Nephron progenitor cell (in vitro differentiated cells): Measurements from ENCODE around the gene MAST4.

Source experiments
- DNase-seq: peaks from one replicate; pipeline ENCODE4 v3.0.0; 2021
- H3K27ac Mint-ChIP-seq: 2 replicates; pipeline ENCODE4 v1.8.0; 2021; ENCODE audit warnings: mild to moderate bottlenecking, moderate library complexity, mixed read lengths
- H3K27me3 Mint-ChIP-seq: 2 replicates; pipeline ENCODE4 v1.8.0; 2021; ENCODE audit warnings: mild to moderate bottlenecking, low read depth, mixed read lengths; ENCODE audit not compliant: poor library complexity
- H3K36me3 Mint-ChIP-seq: 2 replicates; pipeline ENCODE4 v1.8.0; 2021; ENCODE audit warnings: low read depth, mixed read lengths
- H3K4me1 Mint-ChIP-seq: 2 replicates; pipeline ENCODE4 v1.8.0; 2021; ENCODE audit warnings: mixed read lengths
- H3K4me3 Mint-ChIP-seq: 2 replicates; pipeline ENCODE4 v1.8.0; 2021; ENCODE audit warnings: mild to moderate bottlenecking, moderate library complexity, mixed read lengths
- H3K9me3 Mint-ChIP-seq: 2 replicates; pipeline ENCODE4 v1.8.0; 2021; ENCODE audit warnings: mild to moderate bottlenecking, moderate library complexity, mixed read lengths
- TF ChIP-seq, protein P1 (sequence below): fragments of 200-600 bp; sonication (generic); IDR thresholded peaks from 2 replicates; pipeline ENCODE4 v1.5.0; 2021; ENCODE audit warnings: antibody characterized with exemption

Gene MAST4

DNA sequence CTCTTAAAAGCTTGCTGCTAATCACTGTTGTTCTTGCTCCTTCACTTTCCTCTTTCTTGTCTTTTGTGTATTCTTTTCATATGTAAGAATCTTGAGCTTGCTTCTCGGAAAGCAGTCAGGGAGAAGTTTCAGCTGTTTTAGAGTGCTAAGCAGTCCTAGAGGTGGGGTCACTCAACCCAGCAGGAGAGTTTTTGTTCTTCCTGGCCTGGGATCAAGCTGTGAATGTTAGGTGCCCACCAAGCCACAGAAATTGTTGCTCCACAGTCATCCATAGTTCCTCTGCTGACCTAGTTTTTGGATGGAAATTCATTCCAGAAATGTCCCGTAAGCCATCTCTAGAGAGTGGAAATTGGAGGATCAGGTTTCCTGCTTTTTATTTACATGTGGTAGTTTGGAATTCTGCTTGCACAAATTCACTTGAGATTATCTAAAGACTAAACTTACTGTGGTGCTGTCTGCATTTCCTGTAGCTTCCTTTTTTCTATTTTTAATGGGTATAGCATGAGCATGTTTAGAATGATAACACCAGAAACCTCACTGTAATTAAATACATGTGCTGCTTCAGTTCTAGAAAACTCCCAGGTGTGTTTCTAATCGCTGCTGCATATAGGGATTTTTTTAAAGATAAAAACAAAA, 108.7 kb downstream of the MAST4 start:
- Mint-ChIP-seq H3K27me3 (peaks cover 17% of the 10 kb centered on the region), H3K4me1 (peaks cover 8% of the 10 kb centered on the region), H3K27ac (no peak overlapping the region), H3K9me3 (no peaks in the 10 kb centered on the region), H3K4me3 (no peak overlapping the region), H3K36me3 (no peaks in the 10 kb centered on the region)
- TF ChIP-seq, protein P1, sequence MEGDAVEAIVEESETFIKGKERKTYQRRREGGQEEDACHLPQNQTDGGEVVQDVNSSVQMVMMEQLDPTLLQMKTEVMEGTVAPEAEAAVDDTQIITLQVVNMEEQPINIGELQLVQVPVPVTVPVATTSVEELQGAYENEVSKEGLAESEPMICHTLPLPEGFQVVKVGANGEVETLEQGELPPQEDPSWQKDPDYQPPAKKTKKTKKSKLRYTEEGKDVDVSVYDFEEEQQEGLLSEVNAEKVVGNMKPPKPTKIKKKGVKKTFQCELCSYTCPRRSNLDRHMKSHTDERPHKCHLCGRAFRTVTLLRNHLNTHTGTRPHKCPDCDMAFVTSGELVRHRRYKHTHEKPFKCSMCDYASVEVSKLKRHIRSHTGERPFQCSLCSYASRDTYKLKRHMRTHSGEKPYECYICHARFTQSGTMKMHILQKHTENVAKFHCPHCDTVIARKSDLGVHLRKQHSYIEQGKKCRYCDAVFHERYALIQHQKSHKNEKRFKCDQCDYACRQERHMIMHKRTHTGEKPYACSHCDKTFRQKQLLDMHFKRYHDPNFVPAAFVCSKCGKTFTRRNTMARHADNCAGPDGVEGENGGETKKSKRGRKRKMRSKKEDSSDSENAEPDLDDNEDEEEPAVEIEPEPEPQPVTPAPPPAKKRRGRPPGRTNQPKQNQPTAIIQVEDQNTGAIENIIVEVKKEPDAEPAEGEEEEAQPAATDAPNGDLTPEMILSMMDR: no peak
- no peak for DNase-seq

DNA sequence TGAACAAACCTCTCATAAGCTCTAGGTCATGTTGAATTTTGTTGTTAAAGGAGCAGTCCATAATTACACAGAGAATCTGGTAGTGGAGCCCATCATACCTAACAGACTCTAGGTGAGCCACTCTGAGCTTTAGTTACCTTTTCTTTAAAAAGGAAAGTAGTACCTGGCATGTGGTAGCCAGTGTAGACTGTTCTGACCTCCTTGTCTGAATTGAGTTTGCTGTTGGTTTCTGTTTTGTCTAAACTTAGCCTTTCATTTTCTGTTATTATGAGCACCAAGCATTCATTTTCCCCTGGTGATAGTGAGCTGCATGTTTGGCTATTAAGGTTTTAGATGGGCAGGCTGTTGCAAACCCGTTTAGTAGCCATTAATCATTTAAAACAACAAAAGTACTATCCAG, 112.2 kb downstream of the MAST4 start:
- Mint-ChIP-seq H3K4me1 (peaks cover 8% of the 10 kb centered on the region), H3K27me3 (peaks cover 9% of the 10 kb centered on the region)
- TF ChIP-seq, protein P1: no peak

DNA sequence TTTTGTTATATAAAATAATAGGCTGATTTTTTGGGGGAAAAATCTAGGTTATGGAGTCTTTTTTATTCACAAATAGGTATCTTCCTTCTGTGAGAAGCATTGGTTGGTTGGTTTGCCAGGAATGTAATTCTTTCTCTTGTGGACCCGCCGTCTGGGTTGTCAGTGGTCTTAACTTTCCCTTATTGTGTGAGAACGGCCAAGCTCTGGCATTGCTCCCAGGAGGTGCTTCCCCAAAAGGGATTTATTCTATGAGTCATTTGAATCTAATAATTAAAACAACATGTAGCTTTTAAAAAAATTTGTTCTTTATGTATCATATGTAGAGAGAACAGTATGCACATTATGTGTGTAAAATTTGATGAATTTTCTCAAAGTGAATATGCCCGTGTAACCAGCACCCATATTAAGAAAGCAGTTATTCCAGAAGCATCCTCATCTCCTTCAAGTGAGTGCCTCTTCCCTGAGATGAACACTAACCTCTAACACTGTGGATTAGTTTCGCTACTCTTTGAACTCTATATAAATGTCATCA, 114.4 kb downstream of the MAST4 start:
- no peak overlapping the region for H3K4me3 Mint-ChIP-seq
- no peak for DNase-seq
- H3K4me1 Mint-ChIP-seq: no peaks in the 10 kb centered on the region
- H3K27me3 Mint-ChIP-seq: peaks cover 2% of the 10 kb centered on the region
- peaks cover 6% of the 10 kb centered on the region for H3K36me3 Mint-ChIP-seq
- H3K9me3 Mint-ChIP-seq: peaks cover 16% of the 10 kb centered on the region
- no peak overlapping the region for H3K27ac Mint-ChIP-seq
- TF ChIP-seq, protein P1: no peak

More for the DNA sequence above, 112.2 kb downstream of the MAST4 start:
- H3K36me3 Mint-ChIP-seq: peaks cover 6% of the 10 kb centered on the region
- H3K9me3 Mint-ChIP-seq: peaks cover 16% of the 10 kb centered on the region
- no peak overlapping the region for H3K4me3 Mint-ChIP-seq
- DNase-seq: no peak
- no peak overlapping the region for H3K27ac Mint-ChIP-seq

DNA sequence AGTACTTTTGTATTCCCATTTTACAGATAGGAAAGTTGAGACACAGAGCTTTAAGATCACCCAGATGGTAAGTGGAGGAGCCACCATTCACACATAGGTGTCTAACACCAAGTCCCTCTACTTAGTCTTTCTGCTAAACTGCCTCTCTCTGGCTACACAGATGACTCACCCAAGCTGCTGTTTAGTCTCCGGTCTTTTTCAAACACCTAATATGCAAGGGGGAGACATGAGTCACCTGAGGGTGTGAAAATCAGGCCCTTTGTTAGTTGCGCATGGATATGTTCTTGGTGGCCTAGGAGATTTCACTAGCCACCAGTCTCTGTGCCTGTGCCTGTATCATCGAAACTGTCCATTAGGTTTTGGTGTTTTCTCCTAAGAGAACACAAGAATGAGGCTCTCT, 117.8 kb downstream of the MAST4 start:
- H3K9me3 Mint-ChIP-seq: peaks cover 16% of the 10 kb centered on the region
- DNase-seq: no peak
- H3K27me3 Mint-ChIP-seq: peaks cover 4% of the 10 kb centered on the region
- TF ChIP-seq, protein P1: no peak
- peaks cover 6% of the 10 kb centered on the region for H3K36me3 Mint-ChIP-seq
- peaks cover 13% of the 10 kb centered on the region for H3K4me1 Mint-ChIP-seq
- H3K4me3 Mint-ChIP-seq: no peak overlapping the region
- peak overlapping the region; percentile 29 for H3K27ac Mint-ChIP-seq

DNA sequence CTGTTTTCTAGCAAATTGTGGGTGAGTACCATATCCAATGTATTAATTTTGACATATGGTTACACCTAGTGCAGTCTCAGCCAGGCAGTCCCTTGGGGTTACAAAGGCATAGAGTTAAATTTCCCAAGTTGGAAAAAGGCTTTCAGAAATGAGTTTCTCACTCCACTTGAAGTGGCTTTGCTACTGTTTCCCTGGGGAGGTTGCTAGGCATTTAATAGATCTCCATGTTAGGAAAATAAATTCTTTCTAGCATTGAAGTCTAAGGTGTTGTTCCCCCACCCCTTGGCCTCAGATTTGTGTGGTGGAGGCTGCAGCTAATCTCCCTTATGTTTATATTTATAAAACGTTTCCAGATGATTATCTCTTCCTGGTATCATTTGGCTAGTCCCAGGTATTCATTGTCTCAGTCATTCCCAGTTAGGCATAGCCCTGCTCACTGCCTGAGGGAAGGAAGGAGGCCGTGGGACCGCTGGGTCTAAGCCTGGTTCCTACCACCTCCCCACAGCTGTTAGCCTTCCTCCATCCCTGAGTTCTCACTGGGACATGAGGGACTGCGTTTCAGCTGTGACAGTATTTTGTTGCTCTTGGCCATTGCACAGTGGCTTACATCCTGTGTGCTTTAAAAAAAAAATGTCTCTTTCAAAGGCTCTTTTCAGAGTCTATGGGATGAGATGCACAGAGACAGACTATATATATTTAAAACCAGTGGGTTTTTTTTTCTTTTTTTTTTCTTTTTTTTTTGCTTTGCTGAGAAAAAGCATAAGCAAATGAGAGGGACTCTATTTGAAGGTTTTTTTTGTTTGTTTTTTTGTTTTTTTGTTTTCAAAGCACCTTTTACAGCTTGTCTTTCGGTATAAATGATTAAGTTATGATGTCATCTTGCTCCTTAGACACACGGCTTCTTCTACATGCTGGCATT, 121.5 kb downstream of the MAST4 start:
- no peak for DNase-seq
- H3K4me1 Mint-ChIP-seq: peaks cover 26% of the 10 kb centered on the region
- no peaks in the 10 kb centered on the region for H3K36me3 Mint-ChIP-seq
- H3K4me3 Mint-ChIP-seq: no peak overlapping the region
- peaks cover 4% of the 10 kb centered on the region for H3K27me3 Mint-ChIP-seq
- peaks cover 6% of the 10 kb centered on the region for H3K9me3 Mint-ChIP-seq
- no peak overlapping the region for H3K27ac Mint-ChIP-seq
- TF ChIP-seq, protein P1: no peak
